Stimulated activated CD4-positive, alpha-beta T cell treated with anti-CD3 and anti-CD28 coated beads, Interleukin-2, amount 100 ng/mL, for 4 hours (primary cell): ENCODE data around the gene TDRD5.
A peak's percentile ranks its signal among the peaks of the same experiment; 100 is the strongest.
"Not testable (repeated sequence)": the region's sequence is repeated elsewhere in the genome, so short reads cannot be mapped to it uniquely, and the experiment has no call there.

Experiments
- DNase-seq: peaks from one replicate; pipeline ENCODE4 v3.0.0-alpha.2; 2020; ENCODE audit warnings: low read depth

TDRD5 gene

GRCh38 chr1:179601093-179601492, 9.5 kb downstream of the TDRD5 start:
- no peak for DNase-seq

DNA sequence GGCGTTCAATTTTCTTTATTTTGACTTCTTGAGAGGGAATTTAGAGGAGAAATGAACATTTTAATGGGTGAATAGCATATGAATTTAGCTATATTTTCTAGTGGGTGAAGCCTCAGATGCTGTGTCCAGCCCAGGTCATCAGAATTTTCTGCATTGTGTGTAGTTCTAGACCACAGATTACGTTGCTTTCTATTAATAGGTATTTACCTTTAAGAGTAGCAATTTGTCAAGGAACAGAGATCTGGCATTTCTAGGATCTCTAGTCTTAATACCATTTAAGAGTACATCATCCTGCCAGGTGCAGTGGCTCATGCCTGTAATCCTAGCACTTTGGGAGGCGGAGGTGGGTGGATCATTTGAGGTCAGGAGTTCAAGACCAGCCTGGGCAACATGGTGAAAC, 20.7 kb downstream of the TDRD5 start:
- no peak for DNase-seq

- no peak for DNase-seq
These were observed 39.1 kb downstream of the TDRD5 start for GRCh38 chr1:179630719-179631118.

DNA sequence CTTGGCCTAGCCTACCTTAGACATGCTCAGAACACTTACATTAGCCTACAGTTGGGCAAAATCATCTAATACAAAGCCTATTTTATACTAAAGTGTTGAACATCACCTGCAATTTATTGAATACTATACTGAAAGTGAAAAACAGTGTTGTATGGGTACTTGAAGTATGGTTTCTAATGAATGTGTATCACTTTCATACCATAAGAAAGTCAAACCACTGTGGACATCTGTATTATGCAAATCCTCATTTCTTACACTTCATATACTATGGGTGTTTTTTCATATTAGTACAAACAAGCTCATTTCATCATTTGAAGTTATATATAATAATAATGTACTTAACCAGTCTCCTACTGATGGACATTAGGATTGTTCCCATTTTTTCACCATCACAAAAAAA, 41.2 kb downstream of the TDRD5 start:
- DNase-seq = no peak

GRCh38 chr1:179637211-179637860, 45.7 kb downstream of the TDRD5 start:
- DNase-seq = no peak

GRCh38 chr1:179661018-179661417, 69.4 kb downstream of the TDRD5 start:
- DNase-seq = no peak

DNA sequence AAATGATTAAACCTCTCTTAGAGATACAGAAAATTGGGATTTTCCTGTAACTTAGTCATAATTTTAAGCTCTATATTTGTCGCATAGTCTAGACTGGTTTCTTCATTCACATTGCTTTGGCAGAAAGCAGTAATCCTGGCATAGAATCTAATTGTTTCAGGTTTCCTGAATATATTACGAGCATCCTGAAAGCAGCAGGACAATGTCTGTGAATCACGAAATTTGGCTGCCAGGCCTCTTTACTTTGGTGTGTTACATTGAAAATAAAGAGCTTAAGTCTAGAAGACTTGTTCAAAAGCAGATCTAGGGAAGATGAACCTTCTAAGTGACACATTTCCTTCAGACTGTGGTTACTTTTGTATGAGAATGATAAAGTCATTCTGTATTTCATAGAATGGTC, 72.2 kb downstream of the TDRD5 start:
- no peak for DNase-seq

DNA sequence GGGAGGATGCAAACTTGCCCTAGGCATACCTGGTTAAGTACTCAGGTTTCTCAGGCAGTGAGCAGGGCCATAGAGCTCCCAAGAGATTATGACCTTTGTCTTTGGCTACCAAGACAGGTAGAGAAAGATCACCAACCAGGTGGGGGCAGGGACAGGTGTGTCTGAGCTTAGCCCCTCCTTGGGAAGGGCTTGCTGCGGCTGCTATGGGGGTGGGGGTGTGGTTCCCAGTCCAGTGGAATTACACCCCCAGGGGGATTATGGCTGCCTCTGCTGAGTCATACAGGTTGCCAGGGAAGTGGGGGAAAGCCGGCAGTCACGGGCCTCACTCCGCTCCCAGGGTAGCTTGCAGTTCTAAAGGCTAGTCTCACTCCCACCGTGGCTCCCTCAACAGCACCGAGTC, 86.2 kb downstream of the TDRD5 start:
- no peak for DNase-seq

- DNase-seq = not testable (repeated sequence)
These were observed 102.9 kb downstream of the TDRD5 start for GRCh38 chr1:179694530-179694929.

GRCh38 chr1:179702946-179703539, 111.4 kb downstream of the TDRD5 start:
- no peak for DNase-seq

DNA sequence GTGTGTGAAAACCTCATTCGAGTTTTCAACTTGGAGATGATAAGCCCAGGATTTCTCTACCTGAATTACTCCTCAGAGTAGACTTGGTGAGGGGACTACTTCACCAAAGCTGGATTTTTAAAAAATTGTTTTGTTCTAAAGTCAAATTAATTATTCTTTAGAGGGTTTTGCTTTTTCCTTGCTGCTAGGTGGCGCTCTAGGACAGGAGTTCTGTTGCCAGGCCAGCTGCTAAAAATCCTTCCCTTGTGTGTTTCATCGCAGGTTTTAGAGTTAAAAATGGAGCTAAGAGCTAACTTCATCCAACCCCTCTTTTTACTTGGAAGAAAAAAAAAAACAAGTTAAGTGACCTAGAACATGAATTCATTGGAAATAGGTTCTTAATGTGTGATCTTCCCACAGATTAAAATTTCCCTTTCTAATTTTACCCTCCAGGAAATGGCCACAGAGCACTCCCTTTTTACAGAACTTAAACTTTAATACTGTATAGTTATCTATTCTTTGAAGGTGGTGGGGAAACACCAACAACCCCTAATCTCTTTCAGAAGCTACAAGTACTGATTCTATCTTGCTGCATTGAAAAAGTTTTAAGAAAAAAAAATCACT, 114.8 kb downstream of the TDRD5 start:
- peak; percentile 28 for DNase-seq

DNA sequence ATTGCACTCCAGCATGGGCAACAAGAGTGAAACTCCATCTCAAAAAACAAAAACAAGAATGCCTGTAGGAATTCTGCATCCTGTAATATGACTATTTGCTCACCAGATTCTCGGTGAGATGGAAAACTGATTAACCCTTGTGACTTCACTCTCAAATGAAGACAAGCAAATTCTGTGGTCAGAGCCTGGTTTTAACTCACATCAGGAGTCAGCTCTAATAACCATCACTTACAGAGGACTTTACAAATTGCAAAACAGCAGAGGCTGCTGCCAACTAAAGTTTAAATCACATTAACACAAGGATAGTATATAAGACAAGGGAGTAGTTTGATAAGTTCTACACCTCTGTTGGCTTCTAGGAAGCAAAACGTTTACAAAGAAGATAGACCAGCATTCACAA, 115.8 kb downstream of the TDRD5 start:
- DNase-seq = no peak

- DNase-seq = no peak
These were observed 117.0 kb downstream of the TDRD5 start for GRCh38 chr1:179708434-179709195.

DNA sequence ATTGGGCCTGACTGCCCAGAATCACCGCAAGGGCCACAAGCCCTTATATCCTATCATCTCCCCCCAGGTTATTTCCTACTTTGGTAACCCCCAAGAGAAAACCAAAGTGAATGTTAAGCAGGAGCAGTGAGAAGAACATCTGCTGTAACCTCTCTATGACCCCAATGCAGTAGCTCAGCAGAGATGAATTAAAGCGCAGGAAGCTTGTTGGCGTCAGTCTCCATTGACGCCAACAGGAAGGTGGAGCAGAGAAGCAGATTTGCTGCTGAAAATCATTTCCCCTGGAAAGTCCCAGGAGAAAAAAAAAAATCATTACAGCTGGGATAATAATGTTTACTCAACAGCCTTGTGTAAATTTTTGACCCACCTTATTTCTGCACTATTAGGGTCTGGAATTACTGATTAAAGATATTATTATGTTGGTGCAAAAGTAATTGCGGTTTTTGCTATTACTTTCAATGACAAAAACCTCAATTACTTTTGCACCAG, 118.3 kb downstream of the TDRD5 start:
- DNase-seq = no peak

GRCh38 chr1:179714159-179714558, 122.5 kb downstream of the TDRD5 start:
- no peak for DNase-seq

GRCh38 chr1:179714623-179715022, 123.0 kb downstream of the TDRD5 start:
- DNase-seq = no peak

DNA sequence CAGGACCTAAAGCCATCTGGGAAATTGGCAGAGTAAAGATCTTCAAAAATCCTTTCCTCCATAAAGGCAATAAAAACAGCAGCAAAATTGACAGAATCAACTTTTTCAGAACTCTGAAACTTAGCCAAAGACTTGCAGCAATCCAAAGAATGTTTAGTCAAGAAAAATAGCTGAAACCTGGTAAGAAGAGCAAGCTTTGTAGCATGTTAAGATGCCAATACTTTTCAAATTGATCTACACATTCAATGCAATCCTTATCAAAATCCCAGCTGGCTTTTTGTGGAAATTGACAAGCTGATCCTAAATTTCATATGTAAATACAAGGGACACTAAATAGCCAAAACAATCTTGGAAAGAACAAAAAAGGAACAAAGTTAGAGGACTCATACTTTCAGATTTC, 127.6 kb downstream of the TDRD5 start:
- no peak for DNase-seq

GRCh38 chr1:179728271-179728670, 136.6 kb downstream of the TDRD5 start:
- DNase-seq = no peak

DNA sequence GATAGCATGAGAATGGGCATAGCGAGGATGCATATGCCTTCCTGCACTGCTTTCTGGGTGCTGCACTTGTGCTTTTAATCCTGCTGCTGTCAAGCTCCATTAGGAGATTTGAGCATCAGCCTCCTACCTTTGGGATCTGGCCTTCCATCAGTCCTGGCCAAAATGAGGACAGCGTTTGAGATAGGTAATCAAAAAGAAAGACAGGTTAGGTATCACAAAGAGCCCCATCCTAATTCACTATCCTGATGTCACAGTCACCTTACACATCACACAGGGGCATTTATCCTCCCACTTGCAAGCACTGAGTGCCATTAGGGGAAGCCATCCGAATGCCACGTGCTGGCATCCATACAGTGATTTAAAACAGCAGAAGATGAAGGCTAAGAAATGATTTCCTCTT, 138.2 kb downstream of the TDRD5 start:
- no peak for DNase-seq

DNA sequence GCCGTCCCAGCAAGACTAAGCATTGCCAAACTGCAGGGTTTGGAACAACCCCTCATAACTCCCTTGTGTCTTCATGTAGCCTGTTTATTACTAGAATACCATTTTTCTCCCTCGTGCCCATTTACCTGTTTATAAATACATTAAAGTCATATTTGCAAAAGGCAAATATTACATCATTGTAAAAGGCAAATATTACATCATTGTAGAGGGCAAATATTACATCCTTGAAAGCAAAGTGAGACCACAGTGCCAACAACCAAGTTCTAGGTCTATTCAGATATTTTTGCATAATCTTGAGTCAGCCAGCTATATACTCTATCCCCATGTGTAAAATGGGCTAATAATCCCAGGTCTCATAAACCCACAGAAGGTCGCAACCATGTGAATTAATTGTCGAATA, 140.0 kb downstream of the TDRD5 start:
- DNase-seq = no peak
